Muscle layer of colon (tissue), 2 donors: Measurements from ENCODE around the gene ROBO3.

Experiments
- H3K27ac ChIP-seq: one replicate; pipeline ENCODE4 v1.7.0; 2013; ENCODE audit warnings: low read depth, mild to moderate bottlenecking, low read length, moderate library complexity
- H3K27me3 ChIP-seq, 2 donors: one replicate each; pipeline ENCODE4 v1.7.0; 2013; ENCODE audit warnings: low read length in 2 of 2, mild to moderate bottlenecking in 2 of 2; ENCODE audit not compliant: insufficient read depth in 2 of 2, control insufficient read depth in 1 of 2
- H3K36me3 ChIP-seq: one replicate; pipeline ENCODE4 v1.7.0; 2013; ENCODE audit warnings: mild to moderate bottlenecking, low read length; ENCODE audit not compliant: insufficient read depth
- H3K4me1 ChIP-seq: one replicate; pipeline ENCODE4 v1.7.0; 2013; ENCODE audit warnings: mild to moderate bottlenecking, low read length; ENCODE audit not compliant: insufficient read depth
- H3K4me3 ChIP-seq, 2 donors: one replicate each; pipeline ENCODE4 v1.7.0; 2013; ENCODE audit warnings: low read length in 2 of 2, low read depth in 1 of 2, mild to moderate bottlenecking in 1 of 2, moderate library complexity in 1 of 2
- H3K9ac ChIP-seq: one replicate; pipeline ENCODE4 v1.7.0; 2013; ENCODE audit warnings: low read length
- H3K9me3 ChIP-seq: one replicate; pipeline ENCODE4 v1.7.0; 2013; ENCODE audit warnings: mild to moderate bottlenecking, low read length
- donor health status: abdominal sarcoma.
- donor health status: Adenocarcinoma of cecum.

ROBO3 gene

DNA sequence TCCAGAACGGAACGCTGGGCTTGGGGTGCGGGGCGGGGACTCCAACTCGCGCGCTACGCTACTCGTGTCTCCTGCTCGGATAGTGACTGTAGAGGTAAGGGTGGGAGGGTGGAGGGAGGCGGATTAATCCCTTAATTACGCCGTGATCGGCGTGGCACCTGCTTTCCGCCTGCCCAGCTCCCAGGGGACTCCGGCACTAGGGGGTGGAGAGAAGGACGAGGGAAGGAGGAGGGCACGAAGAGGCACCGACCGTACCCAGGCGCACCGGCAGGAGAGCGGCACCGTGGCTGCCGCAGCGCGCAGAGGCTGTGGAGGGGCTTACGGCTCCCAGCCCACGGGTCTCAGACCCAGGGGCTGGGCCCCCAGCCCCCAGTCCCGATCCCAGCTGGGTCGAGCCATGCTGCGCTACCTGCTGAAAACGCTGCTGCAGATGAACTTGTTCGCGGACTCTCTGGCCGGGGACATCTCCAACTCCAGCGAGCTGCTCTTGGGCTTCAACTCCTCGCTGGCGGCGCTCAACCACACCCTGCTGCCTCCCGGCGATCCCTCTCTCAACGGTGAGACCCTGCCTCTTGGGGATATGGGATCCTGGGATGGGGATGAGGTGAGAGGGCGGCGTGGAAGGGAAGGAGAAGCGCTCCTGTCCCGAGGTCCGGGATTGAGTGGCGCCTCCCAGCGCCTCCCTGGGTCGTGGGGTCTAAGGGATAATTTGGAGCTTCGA is at the start of gene ROBO3:
TSS of gene ROBO3 (plus strand) at position 252 of the 721 bp plus-strand sequence. CDS start at position 398, 146 bp downstream.
- H3K27ac ChIP-seq: no peak within 1 kb of the TSS
- peaks cover 27% of the 10 kb centered on the region for H3K4me1 ChIP-seq
- H3K36me3 ChIP-seq: no peaks in the 10 kb centered on the region
- peaks cover 78 to 88% of the 10 kb centered on the region in 2 donors for H3K27me3 ChIP-seq
- H3K4me3 ChIP-seq: peak within 1 kb of the TSS; percentile 16 to 23
- no peaks in the 10 kb centered on the region for H3K9me3 ChIP-seq
- no peak within 1 kb of the TSS for H3K9ac ChIP-seq

GRCh38 chr11:124817036-124817435 is 48.2 kb upstream of the ROBO3 start:
- Histone ChIP-seq H3K36me3 (no peaks in the 10 kb centered on the region), H3K9ac (no peak overlapping the region), H3K27ac (no peak overlapping the region), H3K9me3 (no peaks in the 10 kb centered on the region), H3K4me3 (no peak overlapping the region), H3K4me1 (no peaks in the 10 kb centered on the region), H3K27me3 (no peaks in the 10 kb centered on the region)

DNA sequence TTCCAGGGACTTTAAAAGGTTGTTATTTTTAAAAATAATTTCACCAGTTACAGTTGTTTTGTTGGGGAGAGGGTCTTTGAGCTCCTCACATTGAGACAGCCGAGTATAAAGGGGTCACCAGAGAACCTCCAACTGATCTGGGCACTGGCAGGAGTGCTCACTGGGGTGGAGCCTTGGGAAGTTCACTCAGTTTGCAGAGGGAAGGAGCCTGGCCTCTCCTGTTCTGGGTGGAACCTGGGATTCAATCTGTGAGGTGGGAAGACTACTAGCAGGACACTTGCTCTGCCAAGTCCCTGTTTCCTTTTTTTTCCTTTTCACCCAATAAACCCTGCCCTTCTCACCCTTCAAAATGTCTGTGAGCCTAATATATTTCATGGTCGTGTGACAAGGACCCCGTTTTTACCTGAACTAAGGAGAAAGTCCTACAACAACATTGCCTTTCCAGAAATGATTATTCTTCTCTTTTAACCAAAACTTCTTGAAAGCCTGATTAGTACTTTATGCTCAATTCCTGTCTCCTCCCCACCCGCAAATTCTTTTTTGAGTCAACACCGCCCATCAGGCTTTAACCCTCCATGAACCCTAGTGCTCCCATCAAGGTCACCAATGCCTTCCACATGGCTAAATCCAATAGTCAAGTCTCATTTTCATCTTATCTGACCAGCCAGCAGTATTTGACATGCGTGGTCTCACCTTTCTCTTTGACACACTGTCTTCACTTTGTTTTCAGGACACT is 43.1 kb upstream of the ROBO3 start:
- Histone ChIP-seq H3K9me3 (no peaks in the 10 kb centered on the region), H3K27ac (no peak overlapping the region), H3K4me3 (no peak overlapping the region), H3K27me3 (no peaks in the 10 kb centered on the region), H3K4me1 (no peaks in the 10 kb centered on the region), H3K36me3 (no peaks in the 10 kb centered on the region), H3K9ac (no peak overlapping the region)

DNA sequence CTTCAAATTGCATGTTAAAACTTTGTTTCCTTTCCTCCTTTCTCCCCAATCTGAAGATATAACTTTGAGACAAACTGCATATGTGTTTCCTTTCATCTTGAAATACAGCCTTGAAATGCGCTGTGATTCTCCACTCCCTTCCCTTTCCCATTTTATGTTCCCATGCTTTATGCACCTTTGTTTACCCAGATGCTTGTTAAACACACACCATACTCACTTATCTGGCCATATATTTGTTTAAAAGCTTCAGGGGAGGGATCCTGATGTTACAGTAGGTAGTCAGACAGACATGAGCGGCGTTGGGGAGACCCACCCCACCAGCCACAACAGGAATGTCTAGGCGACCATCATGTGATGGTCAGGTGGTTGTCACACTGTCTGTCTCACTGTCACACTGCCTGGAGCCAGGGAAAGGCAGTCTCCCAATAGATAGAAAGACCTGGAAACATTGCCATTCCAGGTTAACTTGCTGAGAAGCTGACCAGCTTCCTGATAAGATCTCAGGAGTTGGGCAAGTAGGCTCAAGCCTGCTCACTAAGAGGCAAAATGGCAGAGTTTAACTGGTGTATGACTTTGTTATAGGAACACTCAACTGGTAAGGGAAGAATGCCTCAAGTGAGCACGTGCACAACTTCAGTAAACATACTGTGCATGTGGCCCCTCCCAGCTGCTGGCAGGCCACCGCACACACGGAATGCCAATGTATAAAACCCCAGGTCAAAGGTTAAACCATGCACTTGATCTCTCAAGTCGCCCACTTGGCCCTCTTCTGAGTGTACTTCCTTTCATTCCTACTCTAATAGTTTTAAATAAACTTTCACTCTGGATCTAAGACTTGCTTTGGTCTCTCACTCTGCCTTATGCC is 41.5 kb upstream of the ROBO3 start:
- no peaks in the 10 kb centered on the region for H3K4me1 ChIP-seq
- no peaks in the 10 kb centered on the region for H3K9me3 ChIP-seq
- no peaks in the 10 kb centered on the region for H3K36me3 ChIP-seq
- H3K27me3 ChIP-seq: no peaks in the 10 kb centered on the region
- H3K27ac ChIP-seq: no peak overlapping the region
- H3K9ac ChIP-seq: no peak overlapping the region
- H3K4me3 ChIP-seq: no peak overlapping the region

- Histone ChIP-seq H3K4me1 (no peaks in the 10 kb centered on the region), H3K9me3 (no peaks in the 10 kb centered on the region), H3K27me3 (no peaks in the 10 kb centered on the region), H3K9ac (no peak overlapping the region), H3K27ac (no peak overlapping the region), H3K4me3 (no peak overlapping the region), H3K36me3 (no peaks in the 10 kb centered on the region)
These were observed 39.4 kb upstream of the ROBO3 start for GRCh38 chr11:124825876-124826275.

DNA sequence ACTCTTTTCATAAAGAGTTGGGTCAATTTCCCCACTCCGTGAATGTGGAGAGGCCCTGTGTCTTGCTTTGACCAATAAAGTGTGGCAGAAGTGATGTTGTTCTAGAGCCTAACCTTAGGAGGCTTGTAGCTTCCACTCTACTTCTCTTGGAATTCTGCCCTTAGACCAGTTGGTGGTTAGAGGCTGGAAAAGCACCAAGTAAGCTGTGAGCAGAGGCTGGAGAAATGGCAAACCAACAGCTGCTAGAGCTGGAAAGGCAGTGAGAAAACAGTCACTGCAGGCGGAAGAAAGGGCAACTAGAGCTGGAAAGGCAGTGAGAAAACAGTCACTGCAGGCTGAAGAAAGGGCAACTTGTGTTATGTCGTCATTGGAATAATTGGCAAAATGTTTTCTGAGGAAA is 35.2 kb upstream of the ROBO3 start:
- no peaks in the 10 kb centered on the region for H3K9me3 ChIP-seq
- H3K9ac ChIP-seq: no peak overlapping the region
- no peaks in the 10 kb centered on the region for H3K27me3 ChIP-seq
- no peak overlapping the region for H3K27ac ChIP-seq
- no peaks in the 10 kb centered on the region for H3K4me1 ChIP-seq
- H3K36me3 ChIP-seq: no peaks in the 10 kb centered on the region
- no peak overlapping the region for H3K4me3 ChIP-seq

DNA sequence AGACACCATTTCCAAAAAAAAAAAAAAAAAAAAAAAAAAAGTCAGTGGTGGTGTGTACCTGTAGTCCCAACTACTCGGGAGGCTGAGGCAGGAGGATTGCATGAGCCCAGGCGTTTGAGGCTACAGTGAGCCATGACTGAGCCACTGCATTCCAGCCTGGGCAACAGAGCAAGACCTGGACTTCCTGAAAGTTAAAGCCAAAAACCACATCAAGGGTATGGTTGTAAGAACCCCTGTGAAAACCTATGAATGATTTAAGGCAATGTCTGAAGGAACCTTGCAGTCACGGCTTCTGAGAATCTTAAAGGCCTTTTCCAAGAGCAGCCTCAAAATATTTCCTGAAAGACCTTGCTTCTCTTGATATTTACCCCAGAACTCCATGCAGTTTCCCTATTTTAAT is 34.5 kb upstream of the ROBO3 start:
- H3K9me3 ChIP-seq: no peaks in the 10 kb centered on the region
- H3K36me3 ChIP-seq: no peaks in the 10 kb centered on the region
- H3K4me1 ChIP-seq: no peaks in the 10 kb centered on the region
- no peak overlapping the region for H3K27ac ChIP-seq
- H3K9ac ChIP-seq: no peak overlapping the region
- no peaks in the 10 kb centered on the region for H3K27me3 ChIP-seq
- H3K4me3 ChIP-seq: no peak overlapping the region

DNA sequence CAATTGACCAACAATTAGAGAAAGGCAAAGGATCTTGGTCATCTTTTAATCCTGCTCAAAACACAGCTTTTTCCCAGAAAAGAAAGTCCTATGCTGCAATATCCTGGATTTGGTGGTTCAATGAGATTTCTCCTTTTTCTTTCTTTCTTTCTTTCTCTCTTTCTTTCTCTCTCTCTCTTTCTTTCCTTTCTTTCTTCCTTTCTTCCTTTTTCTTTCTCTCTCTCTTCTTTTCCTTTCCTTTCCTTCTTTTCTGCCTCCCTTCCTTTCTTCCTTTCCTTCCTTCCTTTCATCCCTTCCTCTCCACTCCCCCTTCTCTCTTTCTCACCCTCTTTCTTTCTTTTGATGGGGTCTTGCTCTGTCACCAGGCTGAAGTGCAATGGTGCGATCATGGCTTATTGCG is 33.3 kb upstream of the ROBO3 start:
- no peaks in the 10 kb centered on the region for H3K9me3 ChIP-seq
- no peak overlapping the region for H3K9ac ChIP-seq
- no peak overlapping the region for H3K27ac ChIP-seq
- H3K4me1 ChIP-seq: no peaks in the 10 kb centered on the region
- no peak overlapping the region for H3K4me3 ChIP-seq
- H3K36me3 ChIP-seq: no peaks in the 10 kb centered on the region
- no peaks in the 10 kb centered on the region for H3K27me3 ChIP-seq

- Histone ChIP-seq H3K9ac (no peak overlapping the region), H3K4me3 (no peak overlapping the region), H3K27me3 (peaks cover 0 to under 1% of the 10 kb centered on the region in 2 donors), H3K9me3 (no peaks in the 10 kb centered on the region), H3K27ac (no peak overlapping the region), H3K36me3 (no peaks in the 10 kb centered on the region), H3K4me1 (no peaks in the 10 kb centered on the region)
These were observed 32.7 kb upstream of the ROBO3 start for GRCh38 chr11:124832571-124832970.

DNA sequence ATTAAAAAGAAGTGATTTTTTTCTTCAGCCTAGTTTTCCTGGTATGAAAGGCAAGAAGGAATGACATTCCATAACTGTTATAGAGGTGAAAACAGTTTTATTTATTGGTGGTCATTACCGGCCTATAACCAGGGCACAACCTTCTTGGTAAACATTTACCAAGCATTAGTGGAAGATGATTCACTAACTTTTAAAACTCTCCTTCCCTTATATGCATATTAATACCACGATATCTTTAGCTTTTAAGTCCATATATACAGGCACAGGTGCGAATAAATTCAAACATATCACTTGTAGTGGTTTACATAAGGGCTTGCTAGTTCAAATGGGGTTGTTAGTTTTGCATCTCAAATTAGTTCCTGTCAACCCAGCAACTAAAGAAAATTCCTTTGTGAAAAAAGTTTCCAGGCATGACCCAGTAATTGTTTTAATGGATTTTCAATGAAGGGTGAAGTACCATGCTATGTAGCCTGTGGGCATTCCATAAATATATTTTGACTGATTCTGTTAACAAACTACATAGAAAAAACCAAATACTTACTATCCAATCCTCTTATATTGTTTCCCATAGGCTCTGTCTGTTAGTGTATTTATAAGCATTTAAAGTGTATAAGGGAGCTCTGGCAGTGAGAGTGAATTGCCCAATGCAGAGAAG is 30.6 kb upstream of the ROBO3 start:
- H3K9ac ChIP-seq: no peak overlapping the region
- no peaks in the 10 kb centered on the region for H3K4me1 ChIP-seq
- no peaks in the 10 kb centered on the region for H3K36me3 ChIP-seq
- no peaks in the 10 kb centered on the region for H3K9me3 ChIP-seq
- H3K27ac ChIP-seq: no peak overlapping the region
- no peak overlapping the region for H3K4me3 ChIP-seq
- peaks cover 14 to 21% of the 10 kb centered on the region in 2 donors for H3K27me3 ChIP-seq

- H3K9ac ChIP-seq: no peak overlapping the region
- H3K36me3 ChIP-seq: no peaks in the 10 kb centered on the region
- H3K4me3 ChIP-seq: peak overlapping the region in 1 of 2 donors; percentile 49
- H3K9me3 ChIP-seq: no peaks in the 10 kb centered on the region
- H3K27ac ChIP-seq: no peak overlapping the region
- no peaks in the 10 kb centered on the region for H3K4me1 ChIP-seq
- peaks cover 26 to 34% of the 10 kb centered on the region in 2 donors for H3K27me3 ChIP-seq
These were observed 29.3 kb upstream of the ROBO3 start for GRCh38 chr11:124835918-124836317.
